ENCODE data around the gene FAM20C. TPM values are rescaled to one million over a fixed set of nuclear protein-coding genes. Genes with fewer than 3 reads are reported as not detected.

Gene FAM20C
- total and polyA plus RNA-seq, 2 of the 8 experiments (the other 6 are each of a cell fraction or from before 2014, with no cell fraction given): 9.5 to 34.8 TPM

DNA sequence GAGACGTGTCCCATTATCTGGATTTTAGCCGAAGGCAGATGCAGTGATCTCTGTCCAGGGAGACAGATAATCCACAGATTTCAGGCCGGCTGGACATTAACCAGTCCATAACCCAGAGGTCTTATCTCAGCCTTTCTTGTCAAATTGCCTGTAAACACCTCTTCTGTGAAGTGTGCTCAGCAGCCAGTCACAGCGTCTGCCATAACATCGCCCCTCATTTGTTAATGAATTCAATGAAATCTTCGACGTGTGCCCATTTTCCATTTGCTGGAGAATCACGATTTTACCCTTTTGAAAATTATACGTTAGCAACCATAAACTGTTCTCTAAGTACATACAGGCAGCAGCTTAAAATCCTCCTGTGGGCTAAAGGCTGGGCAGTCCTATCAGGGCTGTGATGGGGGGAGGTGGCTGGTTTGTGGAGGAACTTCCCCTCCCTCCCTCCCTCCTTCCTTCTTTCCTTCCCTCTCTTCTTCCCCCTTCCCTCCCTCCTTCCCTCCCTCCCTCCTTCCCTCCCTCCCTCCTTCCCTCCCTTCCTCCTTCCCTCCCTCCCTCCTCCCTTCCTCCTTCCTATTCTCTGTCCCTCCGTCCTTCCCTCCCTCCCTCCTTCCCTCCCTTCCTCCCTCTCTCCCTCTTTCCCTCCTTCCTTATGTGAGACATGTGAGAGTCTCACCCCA is 26.6 kb upstream of the FAM20C start (continued):
- TF ChIP-seq YY1 (IDR thresholded peaks at IDR 0.05; ENCODE audit: low read depth, low read length) (no peak), EZH2 (IDR thresholded peaks at IDR 0.05; ENCODE audit: low read depth, low read length, severe bottlenecking) (no peak), SIX5 (IDR thresholded peaks at IDR 0.05; ENCODE audit: low read depth, low read length) (no peak), RAD21 (IDR thresholded peaks at IDR 0.05 in 1 of 2, conservative IDR thresholded peaks at IDR 0.05 in 1 of 2; ENCODE audit: low read depth in 2 of 2, low read length in 2 of 2) (no peak), E2F6 (IDR thresholded peaks at IDR 0.05) (no peak)
- TF ChIP-seq, protein P1, sequence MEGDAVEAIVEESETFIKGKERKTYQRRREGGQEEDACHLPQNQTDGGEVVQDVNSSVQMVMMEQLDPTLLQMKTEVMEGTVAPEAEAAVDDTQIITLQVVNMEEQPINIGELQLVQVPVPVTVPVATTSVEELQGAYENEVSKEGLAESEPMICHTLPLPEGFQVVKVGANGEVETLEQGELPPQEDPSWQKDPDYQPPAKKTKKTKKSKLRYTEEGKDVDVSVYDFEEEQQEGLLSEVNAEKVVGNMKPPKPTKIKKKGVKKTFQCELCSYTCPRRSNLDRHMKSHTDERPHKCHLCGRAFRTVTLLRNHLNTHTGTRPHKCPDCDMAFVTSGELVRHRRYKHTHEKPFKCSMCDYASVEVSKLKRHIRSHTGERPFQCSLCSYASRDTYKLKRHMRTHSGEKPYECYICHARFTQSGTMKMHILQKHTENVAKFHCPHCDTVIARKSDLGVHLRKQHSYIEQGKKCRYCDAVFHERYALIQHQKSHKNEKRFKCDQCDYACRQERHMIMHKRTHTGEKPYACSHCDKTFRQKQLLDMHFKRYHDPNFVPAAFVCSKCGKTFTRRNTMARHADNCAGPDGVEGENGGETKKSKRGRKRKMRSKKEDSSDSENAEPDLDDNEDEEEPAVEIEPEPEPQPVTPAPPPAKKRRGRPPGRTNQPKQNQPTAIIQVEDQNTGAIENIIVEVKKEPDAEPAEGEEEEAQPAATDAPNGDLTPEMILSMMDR (IDR thresholded peaks at IDR 0.05; ENCODE audit: control extremely low read depth in 1 of 3, insufficient read depth in 1 of 3, low read depth in 1 of 3, low read length in 3 of 3): no peak
